ENCODE data around the gene RNF208. TPM values are rescaled to one million over a fixed set of nuclear protein-coding genes. Genes with fewer than 3 reads are reported as not detected.
A peak's percentile ranks its signal among the peaks of the same experiment; 100 is the strongest.

RNF208 gene
- total and polyA plus RNA-seq, 9 of the 15 experiments (the other 6 are each of a cell fraction or from before 2014, with no cell fraction given): 0.15 to 6.9 (median 0.50) TPM; not detected in 2

DNA sequence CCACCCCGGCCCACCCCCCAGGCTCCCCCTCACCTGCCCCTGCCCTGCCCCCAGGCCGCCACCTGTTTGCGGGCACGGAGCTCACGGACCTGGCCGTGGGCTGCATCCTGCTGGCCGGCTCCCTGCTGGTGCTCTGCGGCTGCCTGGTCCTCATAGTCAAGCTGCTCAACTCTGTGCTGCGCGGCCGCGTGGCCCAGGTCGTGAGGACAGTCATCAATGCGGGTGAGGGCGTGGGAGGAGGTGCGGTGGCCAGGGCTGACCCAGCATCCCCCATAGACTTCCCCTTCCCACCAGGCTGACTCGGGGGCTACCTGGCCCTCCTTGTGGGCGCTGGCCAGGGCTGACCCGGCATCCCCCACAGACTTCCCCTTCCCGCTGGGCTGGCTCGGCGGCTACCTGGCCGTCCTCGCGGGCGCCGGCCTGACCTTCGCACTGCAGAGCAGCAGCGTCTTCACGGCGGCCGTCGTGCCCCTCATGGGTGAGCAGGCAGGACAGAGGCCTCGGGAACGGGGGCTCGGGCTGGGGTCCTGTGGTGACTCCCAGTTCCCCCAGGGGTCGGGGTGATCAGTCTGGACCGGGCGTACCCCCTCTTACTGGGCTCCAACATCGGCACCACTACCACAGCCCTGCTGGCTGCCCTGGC is 12.1 kb upstream of the RNF208 start:
- Histone ChIP-seq H3K27me3 (ENCODE audit: control insufficient read depth in 2 of 2, insufficient read depth in 2 of 2, low read length in 2 of 2) (no peaks in the 10 kb centered on the region), H3K4me3 (no peak overlapping the region), H4K20me1 (replicated peaks; ENCODE audit: control insufficient read depth, insufficient read depth, low read length) (no peaks in the 10 kb centered on the region), H3K4me1 (replicated peaks in 1 of 2; ENCODE audit: control insufficient read depth in 2 of 2, insufficient read depth in 2 of 2, low read length in 2 of 2) (peaks cover 16 to 100% of the 10 kb centered on the region in 2 experiments), H2AFZ (ENCODE audit: low read depth, low read length) (no peak overlapping the region), H3K9ac (ENCODE audit: insufficient read depth in 1 of 2, low read depth in 2 of 2, low read length in 2 of 2) (peak overlapping the region in 1 of 2 experiments; percentile 76; a peak in 2 of 4 replicates), H3K4me2 (ENCODE audit: insufficient read depth, low read length) (no peak overlapping the region), H3K9me1 (ENCODE audit: control insufficient read depth, insufficient read depth, low read length) (peaks cover 4% of the 10 kb centered on the region), H3K9me3 (replicated peaks; ENCODE audit: control insufficient read depth, insufficient read depth, low read depth, low read length) (no peaks in the 10 kb centered on the region), H3K27ac (ENCODE audit: extremely low read depth, low read depth, low read length) (no peak overlapping the region), H3K36me3 (ENCODE audit: control insufficient read depth, insufficient read depth, low read length) (peaks cover 4% of the 10 kb centered on the region; the same call in 1 of the 3 replicates), H3K79me2 (ENCODE audit: control insufficient read depth, insufficient read depth, low read length) (peaks cover 14% of the 10 kb centered on the region)
- in situ Hi-C loops (cut with MboI): loop anchor here (25.0 kb wide), 1 partner anchor 447 kb away; the partner anchor contains the start of genes CCDC183 and TMEM141
- DNase-seq (ENCODE audit: extremely low read depth in 1 of 4, low spot score in 3 of 4): peak in 3 of 4 experiments; percentile 26 to 35 (median 28)
- ChIA-PET POLR2A (interaction anchor here (0.7 kb wide), 1 partner anchor 45 kb away, joined by 3 read pairs; no protein-coding TSS in a partner anchor), CTCF (ENCODE audit: low intra/inter-chr PET ratio) (no interaction called here)
- intact Hi-C loops (cut with micrococcal nuclease): no loop called here
- ATAC-seq: no peak
- WGBS (ENCODE audit: insufficient coverage, low coverage, missing lambda C conversion rate): 57% methylated on average over 23 of the region's 40 CpGs
- no TSS peak for BruUV-seq (replicated peaks)
- no peak for FAIRE-seq
- TF ChIP-seq E2F6 (IDR thresholded peaks at IDR 0.05; ENCODE audit: borderline replicate concordance in 1 of 2, extremely low read depth in 1 of 2, insufficient read depth in 1 of 2, insufficient read length in 1 of 2, low read depth in 1 of 2, low read length in 1 of 2, poor library complexity in 1 of 2, severe bottlenecking in 1 of 2) (peak in 1 of 2 experiments; percentile 61), RAD21 (CRISPR knock-in tag; conservative IDR thresholded peaks at IDR 0.05 in 1 of 2, IDR thresholded peaks at IDR 0.05 in 1 of 2) (no peak), PTTG1 (tag; IDR thresholded peaks at IDR 0.05; ENCODE audit: low read depth) (no peak), FOXK1 (CRISPR knock-in tag; IDR thresholded peaks at IDR 0.05; ENCODE audit: borderline replicate concordance) (no peak)
- TF ChIP-seq, protein P1, sequence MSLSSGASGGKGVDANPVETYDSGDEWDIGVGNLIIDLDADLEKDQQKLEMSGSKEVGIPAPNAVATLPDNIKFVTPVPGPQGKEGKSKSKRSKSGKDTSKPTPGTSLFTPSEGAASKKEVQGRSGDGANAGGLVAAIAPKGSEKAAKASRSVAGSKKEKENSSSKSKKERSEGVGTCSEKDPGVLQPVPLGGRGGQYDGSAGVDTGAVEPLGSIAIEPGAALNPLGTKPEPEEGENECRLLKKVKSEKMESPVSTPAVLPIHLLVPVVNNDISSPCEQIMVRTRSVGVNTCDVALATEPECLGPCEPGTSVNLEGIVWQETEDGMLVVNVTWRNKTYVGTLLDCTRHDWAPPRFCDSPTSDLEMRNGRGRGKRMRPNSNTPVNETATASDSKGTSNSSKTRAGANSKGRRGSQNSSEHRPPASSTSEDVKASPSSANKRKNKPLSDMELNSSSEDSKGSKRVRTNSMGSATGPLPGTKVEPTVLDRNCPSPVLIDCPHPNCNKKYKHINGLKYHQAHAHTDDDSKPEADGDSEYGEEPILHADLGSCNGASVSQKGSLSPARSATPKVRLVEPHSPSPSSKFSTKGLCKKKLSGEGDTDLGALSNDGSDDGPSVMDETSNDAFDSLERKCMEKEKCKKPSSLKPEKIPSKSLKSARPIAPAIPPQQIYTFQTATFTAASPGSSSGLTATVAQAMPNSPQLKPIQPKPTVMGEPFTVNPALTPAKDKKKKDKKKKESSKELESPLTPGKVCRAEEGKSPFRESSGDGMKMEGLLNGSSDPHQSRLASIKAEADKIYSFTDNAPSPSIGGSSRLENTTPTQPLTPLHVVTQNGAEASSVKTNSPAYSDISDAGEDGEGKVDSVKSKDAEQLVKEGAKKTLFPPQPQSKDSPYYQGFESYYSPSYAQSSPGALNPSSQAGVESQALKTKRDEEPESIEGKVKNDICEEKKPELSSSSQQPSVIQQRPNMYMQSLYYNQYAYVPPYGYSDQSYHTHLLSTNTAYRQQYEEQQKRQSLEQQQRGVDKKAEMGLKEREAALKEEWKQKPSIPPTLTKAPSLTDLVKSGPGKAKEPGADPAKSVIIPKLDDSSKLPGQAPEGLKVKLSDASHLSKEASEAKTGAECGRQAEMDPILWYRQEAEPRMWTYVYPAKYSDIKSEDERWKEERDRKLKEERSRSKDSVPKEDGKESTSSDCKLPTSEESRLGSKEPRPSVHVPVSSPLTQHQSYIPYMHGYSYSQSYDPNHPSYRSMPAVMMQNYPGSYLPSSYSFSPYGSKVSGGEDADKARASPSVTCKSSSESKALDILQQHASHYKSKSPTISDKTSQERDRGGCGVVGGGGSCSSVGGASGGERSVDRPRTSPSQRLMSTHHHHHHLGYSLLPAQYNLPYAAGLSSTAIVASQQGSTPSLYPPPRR (CRISPR knock-in tag; IDR thresholded peaks at IDR 0.05; ENCODE audit: borderline replicate concordance): no peak

All from K562 (cell line).